Activated CD8-positive, alpha-beta T cell treated with anti-CD3 and anti-CD28 coated beads, Interleukin-2, amount 10 ng/mL, durations not matched to agents 7 days and 5 days (primary cell): ENCODE data around the gene SLCO2A1. TPM values are rescaled to one million over a fixed set of nuclear protein-coding genes. Genes with fewer than 3 reads are reported as not detected.

Experiments
- ATAC-seq: fragments of 150-1000 bp; cut with Tn5 transposase; one replicate; pipeline ENCODE4 v1.10.0; 2021; ENCODE audit warnings: moderate library complexity
- CTCF ChIA-PET: fragments of 350-600 bp; sonication (Branson Sonifier 250); formaldehyde crosslinking; loops from one replicate; lab custom pipeline; 2021; ENCODE audit warnings: antibody characterized with exemption; lab: Charles Lee
- POLR2A ChIA-PET: fragments of 350-600 bp; sonication (Branson Sonifier 250); formaldehyde crosslinking; loops from one replicate; lab custom pipeline; 2021; ENCODE audit warnings: antibody characterized with exemption; lab: Charles Lee
- DNase-seq: peaks from one replicate; pipeline ENCODE4 v3.0.0-alpha.2; 2020
- H3K27ac Mint-ChIP-seq: one replicate; pipeline ENCODE4 v1.8.0; 2021; ENCODE audit warnings: mild to moderate bottlenecking, mixed read lengths
- H3K27me3 Mint-ChIP-seq: one replicate; pipeline ENCODE4 v1.8.0; 2021; ENCODE audit warnings: low read depth, mixed read lengths
- H3K36me3 Mint-ChIP-seq: one replicate; pipeline ENCODE4 v1.8.0; 2021; ENCODE audit warnings: low read depth, mixed read lengths
- H3K4me1 Mint-ChIP-seq: one replicate; pipeline ENCODE4 v1.8.0; 2021; ENCODE audit warnings: low read depth, mixed read lengths
- H3K4me3 Mint-ChIP-seq: one replicate; pipeline ENCODE4 v1.8.0; 2021; ENCODE audit warnings: mild to moderate bottlenecking, mixed read lengths
- H3K9me3 Mint-ChIP-seq: one replicate; pipeline ENCODE4 v1.8.0; 2022; ENCODE audit warnings: mixed read lengths; ENCODE audit not compliant: insufficient read depth
- total RNA-seq, 2 experiments: library from RNA; stranded (reverse); gene quantifications; one replicate each; pipeline ENCODE4 v1.2.3, GENCODE V29; 2021

SLCO2A1 gene
- total RNA-seq, 2 experiments from 2014 or later = not detected

- DNase-seq (no peak), ATAC-seq (no peak)
- CTCF ChIA-PET = no interaction called here
- H3K36me3 Mint-ChIP-seq = no peaks in the 10 kb centered on the region
- H3K9me3 Mint-ChIP-seq = no peaks in the 10 kb centered on the region
- peaks cover 9% of the 10 kb centered on the region for H3K27me3 Mint-ChIP-seq
- H3K4me1 Mint-ChIP-seq = peaks cover 14% of the 10 kb centered on the region
- POLR2A ChIA-PET = no interaction called here
- no peak overlapping the region for H3K27ac Mint-ChIP-seq
- no peak overlapping the region for H3K4me3 Mint-ChIP-seq
Observed at GRCh38 chr3:134059035-134059601, 29.4 kb upstream of the SLCO2A1 start.

GRCh38 chr3:134057654-134058110, 28.0 kb upstream of the SLCO2A1 start:
- Mint-ChIP-seq H3K4me3 (no peak overlapping the region), H3K9me3 (no peaks in the 10 kb centered on the region), H3K27ac (no peak overlapping the region), H3K4me1 (peaks cover 14% of the 10 kb centered on the region), H3K36me3 (no peaks in the 10 kb centered on the region), H3K27me3 (peaks cover 9% of the 10 kb centered on the region)
- no peak for ATAC-seq
- POLR2A ChIA-PET = interaction anchor here (0.6 kb wide), 1 partner anchor 639 kb away, joined by 4 read pairs; no protein-coding TSS in a partner anchor
- no peak for DNase-seq
- CTCF ChIA-PET = no interaction called here

- Mint-ChIP-seq H3K27me3 (peaks cover 9% of the 10 kb centered on the region), H3K36me3 (no peaks in the 10 kb centered on the region), H3K27ac (no peak overlapping the region), H3K4me3 (no peak overlapping the region), H3K9me3 (no peaks in the 10 kb centered on the region), H3K4me1 (peaks cover 14% of the 10 kb centered on the region)
- ChIA-PET CTCF (no interaction called here), POLR2A (interaction anchor here (0.6 kb wide), 1 partner anchor 640 kb away, joined by 4 read pairs; no protein-coding TSS in a partner anchor)
- no peak for ATAC-seq
- DNase-seq = no peak
Observed at GRCh38 chr3:134057006-134057653, 27.4 kb upstream of the SLCO2A1 start.

DNA sequence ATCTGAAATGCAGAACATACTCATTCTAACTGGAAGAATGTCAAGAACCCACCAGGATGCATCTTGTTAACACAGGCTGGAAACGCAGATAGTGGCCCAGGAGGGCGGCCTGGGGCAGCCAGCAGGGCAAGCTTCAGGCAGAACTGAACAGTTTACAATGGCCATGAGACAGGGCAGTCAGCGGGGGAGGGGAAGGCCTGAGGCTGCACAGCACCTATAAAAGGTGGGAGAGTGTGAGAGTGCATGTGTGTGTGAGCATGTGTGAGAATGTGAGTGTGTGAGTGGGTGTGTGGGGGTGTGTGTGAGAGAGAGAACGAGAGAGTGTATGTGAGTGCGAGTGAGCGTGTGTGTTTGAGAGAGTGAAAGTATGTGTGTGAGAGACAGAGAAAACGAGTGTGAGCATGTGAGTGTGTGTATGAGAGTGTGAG, 26.8 kb upstream of the SLCO2A1 start:
- Mint-ChIP-seq H3K27ac (no peak overlapping the region), H3K36me3 (no peaks in the 10 kb centered on the region), H3K27me3 (peaks cover 6% of the 10 kb centered on the region), H3K9me3 (no peaks in the 10 kb centered on the region), H3K4me3 (no peak overlapping the region), H3K4me1 (peaks cover 14% of the 10 kb centered on the region)
- DNase-seq (no peak), ATAC-seq (no peak)
- CTCF ChIA-PET = no interaction called here
- POLR2A ChIA-PET = no interaction called here

GRCh38 chr3:134055661-134056060, 25.9 kb upstream of the SLCO2A1 start:
- POLR2A ChIA-PET = no interaction called here
- Mint-ChIP-seq H3K27me3 (peaks cover 4% of the 10 kb centered on the region), H3K36me3 (no peaks in the 10 kb centered on the region), H3K27ac (no peak overlapping the region), H3K4me1 (peaks cover 14% of the 10 kb centered on the region), H3K9me3 (no peaks in the 10 kb centered on the region), H3K4me3 (no peak overlapping the region)
- CTCF ChIA-PET = no interaction called here
- ATAC-seq = no peak
- no peak for DNase-seq

DNA sequence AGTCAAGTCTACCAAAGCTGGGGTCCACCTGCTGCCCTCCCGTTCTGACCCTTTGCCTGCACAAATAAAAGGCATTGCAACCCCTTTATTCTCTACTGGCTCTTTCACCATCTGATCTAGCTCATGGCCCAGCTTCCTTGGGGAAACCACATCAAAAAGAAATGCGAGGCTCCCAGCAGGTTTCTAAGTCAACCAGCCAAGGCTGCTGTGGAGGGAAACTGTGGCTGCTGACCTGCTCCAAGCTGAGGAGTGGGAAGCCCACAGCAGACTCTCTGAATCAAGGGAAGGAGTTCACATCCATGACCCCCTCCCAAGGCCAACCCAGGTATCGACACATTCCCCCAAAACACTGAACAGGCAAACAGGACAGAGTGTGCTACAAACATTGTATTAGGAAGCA, 25.2 kb upstream of the SLCO2A1 start:
- Mint-ChIP-seq H3K4me1 (peaks cover 14% of the 10 kb centered on the region), H3K4me3 (no peak overlapping the region), H3K36me3 (no peaks in the 10 kb centered on the region), H3K27ac (no peak overlapping the region), H3K9me3 (no peaks in the 10 kb centered on the region), H3K27me3 (peaks cover 4% of the 10 kb centered on the region)
- DNase-seq = no peak
- POLR2A ChIA-PET = no interaction called here
- ATAC-seq = no peak
- CTCF ChIA-PET = no interaction called here

DNA sequence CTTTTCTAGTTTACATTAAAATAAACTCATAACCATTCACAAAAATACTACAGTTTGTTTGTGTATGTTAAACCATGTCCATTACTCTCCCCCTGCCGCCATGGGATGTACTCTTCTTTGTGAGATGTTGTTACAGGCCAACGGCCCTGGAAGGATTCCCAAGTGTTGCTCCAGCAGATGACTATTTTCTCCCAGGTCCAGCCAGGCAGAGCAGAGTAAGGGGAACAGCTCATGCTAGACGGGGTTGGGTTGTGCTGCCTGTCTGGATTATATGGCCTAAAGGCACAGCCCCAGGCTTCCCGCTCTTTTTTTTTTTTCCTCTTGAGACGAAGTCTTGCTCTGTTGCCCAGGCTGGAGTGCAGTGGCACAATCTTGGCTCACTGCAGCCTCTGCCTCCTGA, 24.5 kb upstream of the SLCO2A1 start:
- Mint-ChIP-seq H3K27ac (no peak overlapping the region), H3K27me3 (peaks cover 4% of the 10 kb centered on the region)
- CTCF ChIA-PET = no interaction called here

DNA sequence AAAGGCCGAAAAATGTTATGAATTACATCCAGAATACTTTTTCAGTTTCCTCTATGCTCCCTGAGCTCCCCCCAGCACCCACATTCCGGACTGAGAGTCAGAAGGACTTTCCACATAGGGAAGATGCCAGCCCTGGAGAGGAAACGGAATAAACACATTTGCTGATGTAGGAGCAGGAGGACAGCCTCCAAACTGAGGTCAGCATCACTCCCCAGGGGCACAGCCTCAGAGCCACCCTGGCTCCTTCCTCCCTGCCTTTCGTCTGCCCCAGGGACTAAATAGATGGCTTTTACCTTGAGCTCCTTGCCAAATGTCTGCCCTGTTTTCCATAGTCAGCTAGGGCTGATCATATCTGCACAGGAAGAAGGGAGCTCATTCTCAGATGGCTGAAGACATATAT, 22.6 kb upstream of the SLCO2A1 start:
- no peak for DNase-seq
- peaks cover 2% of the 10 kb centered on the region for H3K27me3 Mint-ChIP-seq
- peaks cover 11% of the 10 kb centered on the region for H3K4me1 Mint-ChIP-seq
- H3K9me3 Mint-ChIP-seq = no peaks in the 10 kb centered on the region
- no peaks in the 10 kb centered on the region for H3K36me3 Mint-ChIP-seq
- ATAC-seq = no peak
- no peak overlapping the region for H3K4me3 Mint-ChIP-seq
- H3K27ac Mint-ChIP-seq = no peak overlapping the region
- POLR2A ChIA-PET = no interaction called here
- CTCF ChIA-PET = no interaction called here

More for the DNA sequence above, 24.5 kb upstream of the SLCO2A1 start:
- H3K36me3 Mint-ChIP-seq = no peaks in the 10 kb centered on the region
- no peak for ATAC-seq
- no peaks in the 10 kb centered on the region for H3K9me3 Mint-ChIP-seq
- no peak for DNase-seq
- no peak overlapping the region for H3K4me3 Mint-ChIP-seq
- POLR2A ChIA-PET = no interaction called here
- H3K4me1 Mint-ChIP-seq = peaks cover 14% of the 10 kb centered on the region

DNA sequence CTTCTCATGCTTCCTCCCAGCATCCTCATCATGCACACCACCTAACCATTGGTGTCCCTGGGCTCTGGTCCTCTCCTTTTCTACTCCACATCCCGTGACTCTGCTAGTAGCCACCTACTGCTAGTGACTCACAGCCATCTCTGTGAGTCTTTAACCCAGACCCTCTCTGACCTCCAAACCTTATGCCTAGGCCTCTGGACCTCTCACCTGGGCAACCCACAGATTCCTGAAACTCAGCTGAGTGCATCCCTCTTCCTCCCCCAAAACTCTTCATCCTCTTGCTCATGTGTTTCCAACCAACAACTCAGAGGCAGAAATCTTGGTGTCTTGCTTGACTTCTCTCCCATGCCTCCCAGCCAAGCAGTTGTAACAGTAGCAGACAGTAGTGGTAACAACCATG, 20.0 kb upstream of the SLCO2A1 start:
- ATAC-seq (no peak), DNase-seq (no peak)
- Mint-ChIP-seq H3K36me3 (no peaks in the 10 kb centered on the region), H3K9me3 (peaks cover 15% of the 10 kb centered on the region), H3K4me3 (no peak overlapping the region), H3K4me1 (peaks cover 3% of the 10 kb centered on the region), H3K27me3 (peaks cover 2% of the 10 kb centered on the region), H3K27ac (no peak overlapping the region)
- ChIA-PET CTCF (no interaction called here), POLR2A (no interaction called here)

- ATAC-seq = no peak
Observed at GRCh38 chr3:134048278-134048996, 18.7 kb upstream of the SLCO2A1 start.

GRCh38 chr3:134044459-134044858, 14.7 kb upstream of the SLCO2A1 start:
- Mint-ChIP-seq H3K9me3 (peaks cover 16% of the 10 kb centered on the region), H3K27me3 (no peaks in the 10 kb centered on the region), H3K4me1 (no peaks in the 10 kb centered on the region), H3K4me3 (no peak overlapping the region), H3K27ac (no peak overlapping the region), H3K36me3 (no peaks in the 10 kb centered on the region)
- ChIA-PET POLR2A (no interaction called here), CTCF (no interaction called here)
- no peak for ATAC-seq
- no peak for DNase-seq

More at GRCh38 chr3:134048278-134048996, 18.7 kb upstream of the SLCO2A1 start:
- no peak for DNase-seq
- Mint-ChIP-seq H3K27me3 (peaks cover 2% of the 10 kb centered on the region), H3K36me3 (no peaks in the 10 kb centered on the region), H3K4me3 (no peak overlapping the region), H3K27ac (no peak overlapping the region), H3K4me1 (no peaks in the 10 kb centered on the region), H3K9me3 (peaks cover 16% of the 10 kb centered on the region)
- POLR2A ChIA-PET = no interaction called here
- CTCF ChIA-PET = no interaction called here

DNA sequence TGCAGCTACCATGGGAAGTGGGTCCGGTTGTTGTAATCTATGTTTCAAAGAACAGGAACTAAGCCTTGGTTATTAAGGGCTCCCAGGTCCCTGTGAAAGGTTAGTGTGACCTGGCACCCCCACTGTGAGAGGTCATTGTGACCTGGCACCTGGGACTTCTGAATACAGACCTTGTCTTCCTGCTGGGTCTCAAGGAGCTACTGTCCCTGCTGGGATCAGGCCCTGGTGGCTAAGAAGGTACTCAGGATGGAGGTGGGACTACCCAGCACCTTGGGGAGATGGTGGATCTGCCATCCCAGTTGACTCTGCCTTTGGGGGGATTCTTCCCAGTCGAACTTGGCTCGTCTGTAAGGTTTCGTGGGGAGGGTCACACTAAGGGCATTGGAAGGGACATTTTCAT, 10.3 kb upstream of the SLCO2A1 start:
- ChIA-PET POLR2A (no interaction called here), CTCF (no interaction called here)
- no peak for DNase-seq
- no peaks in the 10 kb centered on the region for H3K36me3 Mint-ChIP-seq
- no peaks in the 10 kb centered on the region for H3K27me3 Mint-ChIP-seq
- H3K4me3 Mint-ChIP-seq = no peak overlapping the region
- ATAC-seq = no peak
- H3K4me1 Mint-ChIP-seq = no peaks in the 10 kb centered on the region
- H3K9me3 Mint-ChIP-seq = peaks cover 5% of the 10 kb centered on the region
- H3K27ac Mint-ChIP-seq = no peak overlapping the region
